ENCODE data around the gene FANCM. TPM values are rescaled to one million over a fixed set of nuclear protein-coding genes. Genes with fewer than 3 reads are reported as not detected.

Gene FANCM
- total RNA-seq (2022; extraction: Qiagen RNA extraction; ENCODE audit: low read depth): 4.6 to 6.8 TPM (median 5.8 TPM) in 5 replicates

GRCh38 chr14:45135659-45136395 lies at the start of gene FANCM:
Gene FANCM (plus strand): TSS chr14:45135930. CDS start chr14:45136032, 102 bp downstream.

GRCh38 chr14:45134051-45134958 lies 1.4 kb upstream of the FANCM start, which contains the start of gene FKBP3:
Gene FKBP3 (minus strand): TSS chr14:45134481. CDS start chr14:45134456, 25 bp downstream.

Other genes with a start within 250 kb of the FANCM start
- 3.0 to 7.5 TPM (median 6.5 TPM) in 5 replicates for gene KLHL28, start 174.0 kb upstream of the FANCM start, total RNA-seq (2022; extraction: Qiagen RNA extraction; ENCODE audit: low read depth)
- gene TOGARAM1, start 173.7 kb upstream of the FANCM start, total RNA-seq (2022; extraction: Qiagen RNA extraction; ENCODE audit: low read depth): 5.4 to 8.9 TPM (median 8.2 TPM) in 5 replicates
- gene PRPF39, start 51.8 kb upstream of the FANCM start, total RNA-seq (2022; extraction: Qiagen RNA extraction; ENCODE audit: low read depth): 15.1 to 21.2 TPM (median 19.8 TPM) in 5 replicates
- 82.9 to 150 TPM (median 115 TPM) in 5 replicates for gene FKBP3, start 1.4 kb upstream of the FANCM start, total RNA-seq (2022; extraction: Qiagen RNA extraction; ENCODE audit: low read depth)
- 21.1 to 28.1 TPM (median 23.9 TPM) in 5 replicates for gene MIS18BP1, start 117.3 kb downstream of the FANCM start, total RNA-seq (2022; extraction: Qiagen RNA extraction; ENCODE audit: low read depth)